DLD1 (cell line): ENCODE data around the gene DGLUCY.
"Not testable (repeated sequence)": the region's sequence is repeated elsewhere in the genome, so short reads cannot be mapped to it uniquely, and the experiment has no call there.

ENCODE experiments used
- in situ Hi-C: cut with HindIII; loops from 2 replicates; pipeline ENCODE4 v1.10.0; 2017; ENCODE audit warnings: low sequenced_read_pairs

DGLUCY gene

GRCh38 chr14:91232052-91232451 lies 118.2 kb downstream of the DGLUCY start:
- in situ Hi-C loops, result no loop called here

GRCh38 chr14:91232603-91233002 lies 118.7 kb downstream of the DGLUCY start:
- in situ Hi-C loops, result no loop called here

- in situ Hi-C loops, result no loop called here
Observed at GRCh38 chr14:91233936-91234790, 120.3 kb downstream of the DGLUCY start.

- in situ Hi-C loops, result no loop called here
Observed at GRCh38 chr14:91234791-91235114, 120.9 kb downstream of the DGLUCY start.

GRCh38 chr14:91235841-91236240 lies 122.0 kb downstream of the DGLUCY start:
- in situ Hi-C loops, result no loop called here

GRCh38 chr14:91237219-91237618 lies 123.3 kb downstream of the DGLUCY start:
- in situ Hi-C loops, result no loop called here

- in situ Hi-C loops, result no loop called here
Observed at GRCh38 chr14:91238085-91238484, 124.2 kb downstream of the DGLUCY start.

GRCh38 chr14:91238661-91239060 lies 124.8 kb downstream of the DGLUCY start:
- in situ Hi-C loops, result no loop called here

GRCh38 chr14:91241863-91242262 lies 128.0 kb downstream of the DGLUCY start:
- in situ Hi-C loops, result no loop called here

GRCh38 chr14:91242635-91243034 lies 128.8 kb downstream of the DGLUCY start:
- in situ Hi-C loops, result no loop called here

GRCh38 chr14:91243074-91243471 lies 129.2 kb downstream of the DGLUCY start:
- in situ Hi-C loops, result no loop called here

- in situ Hi-C loops, result no loop called here
Observed at GRCh38 chr14:91244501-91244901, 130.6 kb downstream of the DGLUCY start, which contains the start of gene GPR68. Gene GPR68, minus strand, starts transcription at chr14:91244704. Its CDS starts 9,654 bp downstream, at chr14:91235050.

- in situ Hi-C loops, result no loop called here
Observed at GRCh38 chr14:91245029-91245428, 131.2 kb downstream of the DGLUCY start.

GRCh38 chr14:91245616-91246015 lies 131.7 kb downstream of the DGLUCY start:
- in situ Hi-C loops, result not testable (repeated sequence)

- in situ Hi-C loops, result no loop called here
Observed at GRCh38 chr14:91246051-91246852, 132.4 kb downstream of the DGLUCY start.

- in situ Hi-C loops, result no loop called here
Observed at GRCh38 chr14:91249841-91250616, 136.2 kb downstream of the DGLUCY start.

- in situ Hi-C loops, result no loop called here
Observed at GRCh38 chr14:91250912-91251311, 137.0 kb downstream of the DGLUCY start.

- in situ Hi-C loops, result no loop called here
Observed at GRCh38 chr14:91252871-91253794, 139.3 kb downstream of the DGLUCY start.

GRCh38 chr14:91253795-91254323 lies 140.0 kb downstream of the DGLUCY start:
- in situ Hi-C loops, result no loop called here

GRCh38 chr14:91254461-91254860 lies 140.6 kb downstream of the DGLUCY start:
- in situ Hi-C loops, result no loop called here
